ENCODE results near the gene MCOLN2. TPM values are rescaled to one million over a fixed set of nuclear protein-coding genes. Genes with fewer than 3 reads are reported as not detected.

Gene MCOLN2
- total RNA-seq, 1 experiment from 2014 or later: 3.8 TPM

GRCh38 chr1:84890566-84890965, 106.3 kb downstream of the MCOLN2 start:
- ATAC-seq (no peak), DNase-seq (ENCODE audit: low spot score) (no peak)
- TF ChIP-seq CREB1 (CRISPR knock-in tag; IDR thresholded peaks at IDR 0.05) (no peak), JUN (CRISPR knock-in tag; IDR thresholded peaks at IDR 0.05) (no peak), ZNF532 (CRISPR knock-in tag; IDR thresholded peaks at IDR 0.05; ENCODE audit: borderline replicate concordance) (no peak), MLX (CRISPR knock-in tag; IDR thresholded peaks at IDR 0.05) (no peak), KAT7 (CRISPR knock-in tag; IDR thresholded peaks at IDR 0.05; ENCODE audit: borderline replicate concordance) (no peak), RELA (CRISPR knock-in tag; IDR thresholded peaks at IDR 0.05; ENCODE audit: borderline replicate concordance) (no peak), NR3C1 (CRISPR knock-in tag; conservative IDR thresholded peaks at IDR 0.05; ENCODE audit: low read depth) (no peak), OVOL2 (CRISPR knock-in tag; IDR thresholded peaks at IDR 0.05; ENCODE audit: borderline replicate concordance) (no peak), FOXP1 (CRISPR knock-in tag; IDR thresholded peaks at IDR 0.05; ENCODE audit: borderline replicate concordance) (no peak)
- Mint-ChIP-seq H3K4me3 (no peak overlapping the region), H3K27ac (no peak overlapping the region), H3K9me3 (no peaks in the 10 kb centered on the region), H3K36me3 (peaks cover 12% of the 10 kb centered on the region; the same call in 1 of the 2 replicates), H3K27me3 (ENCODE audit: low read depth) (peaks cover 21% of the 10 kb centered on the region), H3K4me1 (peaks cover 53% of the 10 kb centered on the region)
- ChIA-PET CTCF (interaction anchor here (1.0 kb wide), 1 partner anchor 115 kb away, joined by 3 read pairs; no protein-coding TSS in a partner anchor), POLR2A (no interaction called here)

GRCh38 chr1:84889437-84889836, 107.5 kb downstream of the MCOLN2 start:
- no peak for DNase-seq (ENCODE audit: low spot score)
- Mint-ChIP-seq H3K4me1 (peaks cover 51% of the 10 kb centered on the region), H3K4me3 (no peak overlapping the region), H3K9me3 (no peaks in the 10 kb centered on the region), H3K27me3 (ENCODE audit: low read depth) (peaks cover 21% of the 10 kb centered on the region), H3K27ac (no peak overlapping the region), H3K36me3 (peaks cover 19% of the 10 kb centered on the region)
- CTCF ChIA-PET: no interaction called here
- POLR2A ChIA-PET: interaction anchor here (0.6 kb wide), 1 partner anchor 81 kb away, joined by 4 read pairs; no protein-coding TSS in a partner anchor
- ATAC-seq: no peak
- no peak for TF ChIP-seq ZNF263 (CRISPR knock-in tag; IDR thresholded peaks at IDR 0.05; ENCODE audit: low read depth)
- TF ChIP-seq ATF6 (CRISPR knock-in tag; IDR thresholded peaks at IDR 0.05): no peak
- no peak for TF ChIP-seq ZNF219 (CRISPR knock-in tag; IDR thresholded peaks at IDR 0.05; ENCODE audit: borderline replicate concordance)
- no peak for TF ChIP-seq CREM (CRISPR knock-in tag; IDR thresholded peaks at IDR 0.05)
- TF ChIP-seq NR1H2 (CRISPR knock-in tag; IDR thresholded peaks at IDR 0.05): no peak
- no peak for TF ChIP-seq E2F1 (CRISPR knock-in tag; IDR thresholded peaks at IDR 0.05)
- TF ChIP-seq CBFB (CRISPR knock-in tag; IDR thresholded peaks at IDR 0.05; ENCODE audit: low read depth): no peak
- no peak for TF ChIP-seq MYBL2 (CRISPR knock-in tag; IDR thresholded peaks at IDR 0.05)
- TF ChIP-seq ZMAT4 (CRISPR knock-in tag; IDR thresholded peaks at IDR 0.05): no peak
- no peak for TF ChIP-seq CTCF (IDR thresholded peaks at IDR 0.05)
- TF ChIP-seq TP53 (CRISPR knock-in tag; IDR thresholded peaks at IDR 0.05): no peak
- no peak for TF ChIP-seq ZBTB21 (CRISPR knock-in tag; IDR thresholded peaks at IDR 0.05; ENCODE audit: borderline replicate concordance)
- no peak for TF ChIP-seq AFF4 (CRISPR knock-in tag; IDR thresholded peaks at IDR 0.05; ENCODE audit: borderline replicate concordance)
